ENCODE measurements around the gene CD19.

- TF ChIP-seq, protein P1, sequence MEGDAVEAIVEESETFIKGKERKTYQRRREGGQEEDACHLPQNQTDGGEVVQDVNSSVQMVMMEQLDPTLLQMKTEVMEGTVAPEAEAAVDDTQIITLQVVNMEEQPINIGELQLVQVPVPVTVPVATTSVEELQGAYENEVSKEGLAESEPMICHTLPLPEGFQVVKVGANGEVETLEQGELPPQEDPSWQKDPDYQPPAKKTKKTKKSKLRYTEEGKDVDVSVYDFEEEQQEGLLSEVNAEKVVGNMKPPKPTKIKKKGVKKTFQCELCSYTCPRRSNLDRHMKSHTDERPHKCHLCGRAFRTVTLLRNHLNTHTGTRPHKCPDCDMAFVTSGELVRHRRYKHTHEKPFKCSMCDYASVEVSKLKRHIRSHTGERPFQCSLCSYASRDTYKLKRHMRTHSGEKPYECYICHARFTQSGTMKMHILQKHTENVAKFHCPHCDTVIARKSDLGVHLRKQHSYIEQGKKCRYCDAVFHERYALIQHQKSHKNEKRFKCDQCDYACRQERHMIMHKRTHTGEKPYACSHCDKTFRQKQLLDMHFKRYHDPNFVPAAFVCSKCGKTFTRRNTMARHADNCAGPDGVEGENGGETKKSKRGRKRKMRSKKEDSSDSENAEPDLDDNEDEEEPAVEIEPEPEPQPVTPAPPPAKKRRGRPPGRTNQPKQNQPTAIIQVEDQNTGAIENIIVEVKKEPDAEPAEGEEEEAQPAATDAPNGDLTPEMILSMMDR (optimal IDR thresholded peaks at IDR 0.05 in 1 of 3, IDR thresholded peaks at IDR 0.05 in 1 of 3, conservative IDR thresholded peaks at IDR 0.05 in 1 of 3; ENCODE audit: extremely low read depth in 1 of 3, insufficient read depth in 2 of 3, low read length in 3 of 3), result no peak
- TF ChIP-seq EZH2 (IDR thresholded peaks at IDR 0.05; ENCODE audit: low read length), result no peak
These were observed 7.0 kb downstream of the CD19 start for GRCh38 chr16:28938721-28939120.
